Colon (tissue), 2 donors: Measurements from ENCODE around the gene C22orf39.
"Not testable (repeated sequence)": the region's sequence is repeated elsewhere in the genome, so short reads cannot be mapped to it uniquely, and the experiment has no call there.

Source experiments
- FAIRE-seq: peaks from 2 replicates; lab custom pipeline; 2012; peaks lifted over from hg19 to GRCh38; lab: Jason Lieb, UNC
- donor health status: control.
- donor health status: control.

The C22orf39 gene

GRCh38 chr22:19453718-19454117 is 6.2 kb upstream of the C22orf39 start:
- no peak for FAIRE-seq

GRCh38 chr22:19451570-19451969 is 4.1 kb upstream of the C22orf39 start:
- no peak for FAIRE-seq

DNA sequence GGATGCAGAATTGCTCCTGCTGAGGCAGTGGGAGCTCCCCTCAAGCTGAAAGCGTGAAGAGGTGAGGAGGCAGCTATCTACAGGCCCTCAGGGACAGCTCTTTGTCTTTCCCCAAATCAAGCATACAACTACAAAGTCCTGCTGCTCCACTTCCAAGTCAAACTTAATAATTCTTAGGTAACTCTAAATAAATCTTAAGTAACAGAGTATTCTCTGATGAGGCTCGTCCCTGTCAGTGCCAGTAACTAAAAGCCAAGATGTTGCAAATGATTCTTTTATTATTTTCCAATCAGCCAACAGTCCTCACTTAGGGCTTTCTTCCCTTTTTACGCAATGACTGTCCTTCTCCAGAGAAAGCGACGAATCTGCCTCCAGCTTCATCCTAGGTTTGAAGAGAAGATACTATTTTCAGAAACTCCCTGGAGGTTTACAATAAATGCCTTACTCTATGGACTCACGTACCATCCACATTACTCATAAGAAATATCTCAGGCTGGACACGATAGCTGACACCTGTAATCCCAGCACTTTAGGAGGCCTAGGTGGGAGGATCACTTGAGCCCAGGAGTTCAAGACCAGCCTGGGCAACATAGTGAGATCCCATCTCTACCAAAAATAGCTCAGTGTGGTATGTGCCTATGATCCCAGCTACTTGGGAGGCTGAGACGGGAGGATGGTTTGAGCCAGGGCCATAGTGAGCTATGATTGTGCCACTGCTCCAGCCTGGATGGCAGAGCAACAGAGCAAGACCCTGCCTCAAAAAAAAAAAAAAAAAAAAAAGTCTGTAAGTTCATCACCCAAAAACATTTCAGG is 3.1 kb upstream of the C22orf39 start:
- no peak for FAIRE-seq

DNA sequence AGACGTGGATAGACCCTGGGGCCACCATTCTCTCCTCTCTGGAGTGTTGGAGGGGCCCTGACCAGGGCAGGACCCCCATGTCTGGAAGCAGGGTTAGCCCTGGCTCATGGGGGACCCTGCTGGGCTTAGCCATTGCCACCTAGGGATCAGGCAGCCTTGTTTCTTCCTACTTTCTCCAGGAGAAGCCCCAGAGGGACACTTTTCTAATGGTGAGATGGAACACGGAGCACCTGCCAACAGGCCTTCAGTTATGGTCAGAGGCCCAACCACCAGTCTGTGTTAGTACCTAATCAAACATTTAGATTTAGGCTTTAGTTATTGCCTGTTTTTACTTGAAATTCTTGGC is 1.9 kb upstream of the C22orf39 start:
- FAIRE-seq = no peak

DNA sequence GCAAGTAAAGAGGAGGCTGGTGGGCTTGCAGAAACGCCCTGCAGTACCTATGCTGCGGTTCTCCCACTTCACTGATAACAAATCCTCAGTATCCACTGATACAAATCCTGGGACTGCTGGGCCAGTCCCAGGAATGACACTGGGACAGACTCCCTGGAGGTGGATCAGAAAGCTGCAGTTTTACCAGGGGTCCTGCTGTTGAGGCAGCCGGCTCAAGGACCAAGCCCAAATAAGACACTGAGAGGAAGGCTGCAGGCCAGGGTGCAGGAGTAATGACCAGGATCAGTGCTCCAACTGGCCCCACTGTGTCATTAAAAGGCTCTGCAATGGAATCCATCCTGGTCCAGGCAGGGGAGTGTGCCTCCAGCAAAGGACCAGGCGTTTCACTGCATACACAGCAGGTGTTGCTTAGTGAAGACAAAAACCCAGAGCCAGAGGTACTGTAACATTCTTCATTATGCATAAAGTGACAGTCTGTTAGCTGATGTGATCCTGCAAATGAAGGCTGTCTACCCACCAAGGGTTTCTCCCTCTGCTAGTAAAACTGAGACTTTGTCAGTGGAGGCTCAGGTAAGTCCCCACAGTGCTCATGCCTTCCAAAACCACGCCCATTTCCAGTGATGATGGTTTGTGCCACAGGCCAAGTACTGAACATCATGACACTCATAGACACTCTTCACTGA is 1.4 kb upstream of the C22orf39 start:
- no peak for FAIRE-seq

DNA sequence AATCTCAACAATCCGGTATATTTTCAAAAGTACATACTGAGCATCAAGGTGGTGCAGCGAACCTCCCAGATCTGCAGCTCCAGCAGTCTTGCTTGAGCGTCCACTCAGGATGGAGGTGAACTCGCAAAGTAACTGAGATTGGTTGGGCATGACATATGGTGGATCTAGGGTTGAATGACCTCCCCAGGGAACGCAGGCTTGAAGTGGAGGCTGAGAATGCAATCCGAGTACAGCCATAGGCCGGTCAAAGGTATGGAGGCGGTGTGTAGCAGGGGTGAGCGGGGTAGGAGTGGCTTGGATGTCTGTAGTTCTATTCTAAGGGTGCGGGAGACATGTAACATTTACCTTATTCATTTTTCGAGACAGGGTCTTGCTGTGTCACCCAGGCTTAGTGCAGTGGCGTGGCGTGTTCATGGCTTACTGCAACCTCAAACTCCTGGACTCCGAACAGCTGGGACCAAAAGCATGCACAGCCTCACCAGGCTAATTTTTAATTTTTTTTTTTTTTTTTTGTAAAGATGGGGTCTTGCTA is 631 bp upstream of the C22orf39 start:
- FAIRE-seq = no peak

- no peak for FAIRE-seq
Observed at GRCh38 chr22:19446603-19447329, 745 bp downstream of the C22orf39 start.

DNA sequence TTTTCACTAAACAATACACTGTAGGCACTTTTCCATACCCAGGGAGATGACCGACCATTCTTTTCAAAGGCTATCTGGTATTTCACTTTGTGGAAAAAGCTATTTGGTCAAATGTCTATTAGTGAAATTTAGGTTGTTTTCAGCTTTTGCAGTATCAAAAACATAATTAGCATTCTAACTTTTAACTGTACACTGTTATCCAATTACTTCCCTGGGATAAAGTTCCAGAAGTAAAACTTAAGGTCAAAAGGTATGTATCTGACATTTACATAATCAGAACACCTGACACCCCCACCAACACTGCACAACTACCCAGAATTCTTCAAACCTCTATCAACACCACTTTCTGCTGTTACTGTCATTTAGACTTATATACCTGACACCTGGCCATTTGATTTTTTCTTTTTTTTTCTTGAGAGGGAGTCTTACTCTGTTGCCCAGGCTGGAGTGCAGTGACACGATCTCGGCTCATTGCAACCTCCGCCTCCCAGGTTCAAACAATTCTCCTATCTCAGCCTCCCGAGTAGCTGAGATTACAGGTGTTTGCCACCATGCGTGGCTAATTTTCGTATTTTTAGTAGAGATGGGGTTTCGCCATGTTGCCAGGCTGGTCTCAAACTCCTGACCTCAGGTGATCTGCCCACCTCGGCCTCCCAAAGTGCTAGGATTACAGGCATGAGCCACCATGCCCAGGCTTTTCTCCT is 2.1 kb downstream of the C22orf39 start:
- not testable (repeated sequence) for FAIRE-seq

DNA sequence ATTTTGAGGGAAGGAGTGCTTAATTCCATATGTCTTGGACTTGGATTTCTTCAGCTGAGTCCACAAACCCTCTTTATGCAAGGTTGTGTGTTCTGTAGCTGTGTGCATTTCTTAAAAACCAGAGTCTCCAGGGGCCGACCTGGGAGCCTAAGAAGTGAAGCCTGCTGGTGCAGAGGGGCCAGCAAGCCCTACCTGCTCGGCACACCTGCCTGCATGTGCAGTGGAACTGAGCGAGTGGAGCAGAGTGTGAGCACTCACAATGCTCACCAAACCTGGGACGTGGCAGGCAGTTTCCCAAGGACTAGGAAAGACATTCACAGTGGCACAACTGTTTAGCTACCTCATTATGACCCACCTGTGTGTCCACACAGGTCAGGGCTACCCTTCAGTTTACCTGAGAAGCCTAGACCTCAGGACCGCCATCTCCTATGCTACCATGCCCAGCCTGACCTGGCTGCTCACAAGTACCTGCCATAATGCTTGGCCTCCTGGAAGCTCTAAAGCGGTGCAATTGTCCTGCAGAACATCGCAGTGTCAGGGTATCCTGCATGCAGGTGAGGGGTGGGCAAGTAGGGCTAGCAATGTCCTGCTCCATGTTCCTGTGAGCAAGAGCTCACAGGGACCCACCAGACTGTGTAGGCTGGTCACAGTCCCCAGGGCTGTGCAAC is 3.8 kb downstream of the C22orf39 start:
- FAIRE-seq = no peak

DNA sequence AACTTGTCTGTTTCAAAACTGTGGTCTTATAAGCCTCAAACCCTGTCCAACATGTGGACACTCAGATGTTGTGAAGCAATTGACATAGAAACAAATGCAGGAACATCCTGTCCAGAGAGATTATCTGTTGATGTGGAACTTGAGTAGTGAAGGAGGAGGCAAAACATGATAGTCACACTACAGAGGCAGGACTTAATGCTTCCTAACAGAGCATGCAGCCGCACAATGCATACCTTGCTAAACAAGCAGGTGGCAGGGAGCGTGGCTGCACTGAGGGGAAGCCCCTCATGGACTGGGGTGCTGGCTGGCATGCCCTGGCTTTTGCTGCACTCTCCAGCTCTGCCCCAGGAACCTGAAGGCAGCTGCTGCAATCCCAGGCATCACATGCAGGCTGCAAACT is 5.3 kb downstream of the C22orf39 start:
- FAIRE-seq = no peak

DNA sequence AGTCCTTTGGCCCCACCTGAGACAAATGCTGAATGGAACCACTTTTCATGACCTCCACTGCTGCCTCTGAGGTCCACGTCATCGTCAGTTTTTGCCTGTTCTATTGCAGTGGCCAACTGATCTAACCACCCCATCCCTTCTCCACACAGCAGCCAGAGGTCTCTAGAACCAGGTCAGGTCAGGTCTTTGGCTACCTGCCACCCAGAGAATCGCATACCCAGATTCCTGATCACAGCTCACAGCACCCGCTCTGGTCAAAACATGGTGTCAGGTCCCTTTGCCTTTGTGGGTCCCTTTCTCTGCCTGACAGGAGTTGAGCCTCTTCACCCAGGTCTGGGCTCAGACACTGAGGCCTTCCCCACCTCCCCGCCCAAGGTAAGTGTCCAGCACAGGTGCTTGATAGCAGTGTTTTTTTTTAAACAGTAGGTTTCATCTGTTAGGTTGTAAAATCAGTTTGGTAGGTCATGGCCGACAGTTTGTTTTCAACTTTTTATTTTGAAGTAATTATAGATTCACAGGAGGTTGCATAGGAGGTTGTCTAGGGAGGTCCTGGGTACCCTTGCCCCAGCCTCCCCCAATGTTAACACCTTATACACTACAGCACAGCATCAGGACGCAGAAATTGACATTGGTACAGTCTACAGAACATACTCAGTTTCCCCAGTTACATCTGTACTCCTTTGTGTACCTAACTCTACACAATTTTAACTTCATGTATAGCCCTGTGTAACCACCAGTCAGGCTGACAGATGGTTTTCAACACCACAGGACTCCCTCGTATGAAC is 6.9 kb downstream of the C22orf39 start:
- no peak for FAIRE-seq

- FAIRE-seq = no peak
Observed at GRCh38 chr22:19438298-19438697, 9.2 kb downstream of the C22orf39 start.

DNA sequence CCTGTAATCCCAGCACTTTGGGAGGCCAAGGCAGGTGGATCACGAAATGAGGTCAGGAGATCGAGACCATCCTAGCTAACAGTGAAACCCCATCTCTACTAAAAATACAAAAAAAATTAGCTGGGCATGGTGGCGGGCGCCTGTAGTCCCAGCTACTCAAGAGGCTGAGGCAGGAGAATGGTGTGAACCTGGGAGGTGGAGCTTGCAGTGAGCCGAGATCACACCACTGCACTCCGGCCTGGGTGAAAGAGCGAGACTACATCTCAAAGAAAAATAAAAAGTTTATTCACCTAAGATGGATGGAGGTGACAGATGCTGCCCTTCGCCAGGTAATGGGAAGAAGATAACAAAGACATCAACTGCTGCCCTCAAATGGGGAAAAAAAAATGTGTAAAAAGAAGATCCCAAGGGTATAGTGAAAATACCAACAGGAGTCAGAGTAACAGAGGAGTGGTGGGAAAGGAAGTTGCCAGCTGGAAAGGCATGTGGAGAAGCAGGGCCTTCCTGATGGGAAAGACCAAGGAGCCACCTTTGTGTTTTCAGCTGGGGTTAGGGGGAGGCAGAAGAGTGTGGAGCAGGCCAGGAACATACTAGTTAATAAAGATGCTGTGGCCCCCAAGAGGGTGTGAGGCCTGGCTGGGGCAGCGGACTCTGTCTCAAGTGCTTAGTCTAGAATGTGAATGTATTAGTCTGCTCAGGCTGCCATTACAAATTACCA is 10.9 kb downstream of the C22orf39 start:
- not testable (repeated sequence) for FAIRE-seq

- FAIRE-seq = no peak
Observed at GRCh38 chr22:19434829-19435580, 12.5 kb downstream of the C22orf39 start.

GRCh38 chr22:19434401-19434800 is 13.1 kb downstream of the C22orf39 start:
- no peak for FAIRE-seq

DNA sequence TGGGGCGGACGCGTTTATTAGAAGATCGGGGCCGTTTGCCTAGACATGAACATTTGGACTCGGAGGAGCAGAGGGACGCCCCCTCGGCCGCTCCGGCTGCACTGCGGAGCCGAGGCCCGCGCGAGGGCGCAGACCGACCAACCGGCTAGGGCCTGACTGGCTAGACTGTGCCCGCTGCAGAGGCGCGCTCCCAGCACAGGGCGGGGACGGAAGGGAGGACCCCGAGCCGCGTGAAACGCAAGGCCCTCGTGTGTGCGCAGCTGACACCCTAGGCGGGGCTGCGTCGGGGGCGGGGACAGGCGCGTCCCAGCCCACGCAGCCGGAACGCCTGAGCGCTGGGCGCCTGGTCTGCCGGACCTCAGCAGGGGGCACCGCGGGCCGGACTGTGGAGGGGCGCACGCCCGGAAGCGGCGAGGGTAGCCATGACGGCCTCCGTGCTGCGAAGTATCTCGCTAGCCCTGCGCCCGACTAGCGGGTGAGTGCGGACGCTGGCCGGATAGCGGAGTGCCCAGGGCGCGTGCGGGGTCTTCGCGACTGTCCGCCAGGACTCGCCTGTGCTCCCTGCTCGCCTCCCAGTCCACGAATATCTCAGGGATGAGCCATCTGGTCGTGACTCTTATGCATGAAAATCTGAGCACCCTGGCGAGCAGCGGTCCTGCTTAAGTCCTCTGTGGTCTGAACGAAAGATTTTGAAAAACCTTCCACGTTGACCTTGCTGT is 15.2 kb downstream of the C22orf39 start, which contains the start of gene MRPL40:
MRPL40 (plus strand) TSS at position 413 of the 719 bp plus-strand sequence; CDS start at position 423, 10 bp downstream.
- FAIRE-seq = no peak

DNA sequence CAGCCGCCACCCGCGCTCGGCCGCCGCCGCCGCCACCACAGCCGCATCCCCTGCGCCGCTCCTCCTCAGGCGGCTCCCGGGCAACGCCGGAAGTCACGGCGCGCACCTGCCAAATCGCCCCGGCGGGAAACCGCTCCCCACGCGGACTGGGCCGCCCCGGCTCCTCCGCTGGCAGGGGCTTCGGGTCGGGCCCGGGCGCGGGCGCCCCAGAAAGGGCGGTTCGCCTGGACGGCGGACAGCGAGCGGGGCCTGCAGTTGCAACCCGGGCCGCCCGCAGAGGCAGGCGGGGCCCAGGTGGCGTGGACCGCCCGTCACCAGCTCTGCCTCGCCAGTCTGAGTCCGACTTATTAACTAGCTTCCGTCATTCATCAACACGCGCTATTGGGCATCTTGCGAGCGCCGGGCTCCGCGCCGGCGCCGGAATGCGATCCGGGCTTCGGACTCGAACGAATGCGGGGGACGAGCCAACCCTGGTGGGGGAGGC is 15.8 kb downstream of the C22orf39 start, which contains the start of gene HIRA:
HIRA (minus strand) TSS at position 85 of the 484 bp plus-strand sequence. CDS start 257 bp downstream, outside the sequence.
- no peak for FAIRE-seq

- FAIRE-seq = no peak
Observed at GRCh38 chr22:19430890-19431541, 16.5 kb downstream of the C22orf39 start.
